Activated gamma-delta T cell (primary cell): ENCODE data around the gene SLC6A18.
"Not testable (repeated sequence)": the region's sequence is repeated elsewhere in the genome, so short reads cannot be mapped to it uniquely, and the experiment has no call there.

ENCODE experiments used
- DNase-seq: peaks from one replicate; lab custom pipeline; 2025; lab: John Stamatoyannopoulos, UW

Gene SLC6A18

DNA sequence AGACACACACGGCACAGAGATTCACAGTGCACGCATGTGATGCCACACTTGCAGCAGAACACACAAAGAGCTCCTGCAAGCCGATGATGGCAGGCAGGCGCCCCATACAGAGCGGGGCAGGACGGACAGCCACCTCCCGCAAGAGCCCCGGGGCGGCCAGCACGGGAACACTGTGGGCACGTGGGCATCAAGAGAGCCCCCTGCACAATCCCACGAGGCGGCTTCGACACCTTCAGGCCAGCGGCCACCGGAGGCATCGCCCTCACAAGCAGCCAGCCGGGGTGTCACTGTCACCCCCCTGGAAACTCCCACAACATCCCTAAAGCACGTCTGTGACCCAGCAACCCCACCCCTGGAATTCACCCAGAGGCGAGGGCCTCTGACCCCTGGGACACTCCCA lies 51.7 kb downstream of the SLC6A18 start:
- no peak for DNase-seq

DNA sequence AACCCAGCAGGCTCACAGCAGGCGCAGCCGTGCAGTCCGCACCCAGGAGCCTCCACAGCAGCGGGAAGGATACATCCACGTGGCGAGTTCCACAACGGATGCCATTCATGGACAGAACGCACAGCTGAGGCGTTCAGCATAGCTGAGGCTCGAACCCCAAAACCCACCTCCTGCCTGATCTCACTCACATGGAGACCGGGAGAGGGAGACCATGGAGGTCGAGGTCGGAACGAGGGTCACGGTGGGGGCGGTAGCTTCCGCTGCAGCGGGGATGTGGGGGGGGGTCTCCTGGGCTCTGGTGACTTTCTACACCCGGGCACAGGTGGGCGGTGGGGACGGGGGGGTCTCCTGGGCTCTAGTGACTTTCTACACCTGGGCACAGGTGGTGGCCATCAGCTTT lies 52.1 kb downstream of the SLC6A18 start:
- no peak for DNase-seq

GRCh38 chr5:1277781-1278180 lies 52.6 kb downstream of the SLC6A18 start:
- DNase-seq = no peak

- no peak for DNase-seq
These were observed 53.0 kb downstream of the SLC6A18 start for GRCh38 chr5:1278216-1278615.

GRCh38 chr5:1278656-1279442 lies 53.7 kb downstream of the SLC6A18 start:
- no peak for DNase-seq

DNA sequence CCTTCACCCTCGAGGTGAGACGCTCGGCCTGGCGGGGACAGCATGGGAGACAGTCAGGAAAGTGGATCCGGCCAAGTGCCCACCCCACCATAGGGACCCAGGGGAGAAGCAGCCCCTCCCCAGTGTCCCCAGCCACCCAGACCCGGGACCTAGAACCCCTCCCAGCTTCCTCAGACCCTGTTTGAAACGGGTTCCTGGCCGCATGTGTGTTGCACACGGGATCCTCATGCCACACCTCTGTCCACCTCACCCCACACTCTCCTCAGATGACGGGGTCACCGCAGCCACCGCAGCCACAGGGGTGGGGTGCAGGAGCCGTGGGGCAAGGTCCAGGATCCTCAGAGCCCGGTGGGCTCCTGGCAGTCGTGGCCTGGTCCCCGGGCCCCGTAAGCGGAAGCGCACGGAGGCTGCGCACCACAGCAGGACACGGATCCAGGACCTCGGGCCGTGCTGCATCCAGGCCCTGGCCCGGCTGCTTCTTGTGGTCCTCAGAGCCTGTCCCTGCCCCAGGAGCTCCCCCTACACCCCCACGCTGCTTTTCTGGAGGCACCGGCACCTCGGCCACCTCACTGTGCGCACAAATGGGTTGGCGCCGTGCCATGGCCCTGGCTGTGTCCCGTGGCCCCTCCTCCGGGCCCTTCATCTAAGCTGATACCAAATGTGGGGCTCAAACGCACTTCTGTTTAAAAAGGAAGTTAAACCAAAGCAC lies 54.4 kb downstream of the SLC6A18 start:
- no peak for DNase-seq

- DNase-seq = no peak
These were observed 55.2 kb downstream of the SLC6A18 start for GRCh38 chr5:1280177-1281037.

- no peak for DNase-seq
These were observed 56.1 kb downstream of the SLC6A18 start for GRCh38 chr5:1281038-1281882.

DNA sequence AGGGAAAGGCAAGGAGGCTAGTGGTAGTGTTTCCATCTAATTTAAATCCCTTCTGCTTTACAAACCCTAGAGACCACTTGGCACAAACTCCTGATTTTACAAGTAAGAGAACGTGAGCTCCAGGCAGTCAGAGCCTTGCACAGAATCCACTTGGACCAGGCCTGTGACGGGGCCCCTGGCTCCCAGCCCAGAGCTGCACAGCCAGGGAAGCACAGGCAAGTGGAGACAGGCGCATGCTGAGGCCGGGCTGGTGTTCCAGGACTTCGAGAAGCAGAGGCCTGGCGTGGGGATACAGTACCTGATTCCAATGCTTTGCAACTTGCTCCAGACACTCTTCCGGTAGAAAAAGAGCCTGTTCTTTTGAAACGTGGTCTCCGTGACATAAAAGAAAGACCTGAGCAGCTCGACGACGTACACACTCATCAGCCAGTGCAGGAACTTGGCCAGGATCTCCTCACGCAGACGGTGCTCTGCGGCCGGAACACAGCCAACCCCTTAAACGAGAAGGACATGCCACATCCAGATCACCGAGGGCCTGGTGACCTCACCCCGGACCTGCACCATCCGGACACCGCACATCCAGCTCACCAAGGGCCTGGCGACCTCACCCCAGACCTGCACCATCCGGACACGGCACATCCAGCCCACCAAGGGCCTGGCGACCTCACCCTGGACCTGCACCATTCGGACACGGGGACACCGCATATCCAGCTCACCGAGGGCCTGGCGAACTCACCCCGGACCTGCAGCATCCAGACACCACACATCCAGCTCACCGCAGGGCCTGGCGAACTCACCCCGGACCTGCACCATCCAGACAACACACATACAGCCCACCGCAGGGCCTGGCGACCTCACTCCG lies 57.2 kb downstream of the SLC6A18 start:
- no peak for DNase-seq

- DNase-seq = not testable (repeated sequence)
These were observed 58.0 kb downstream of the SLC6A18 start for GRCh38 chr5:1282993-1283728.

- DNase-seq = not testable (repeated sequence)
These were observed 58.5 kb downstream of the SLC6A18 start for GRCh38 chr5:1283729-1284041.

DNA sequence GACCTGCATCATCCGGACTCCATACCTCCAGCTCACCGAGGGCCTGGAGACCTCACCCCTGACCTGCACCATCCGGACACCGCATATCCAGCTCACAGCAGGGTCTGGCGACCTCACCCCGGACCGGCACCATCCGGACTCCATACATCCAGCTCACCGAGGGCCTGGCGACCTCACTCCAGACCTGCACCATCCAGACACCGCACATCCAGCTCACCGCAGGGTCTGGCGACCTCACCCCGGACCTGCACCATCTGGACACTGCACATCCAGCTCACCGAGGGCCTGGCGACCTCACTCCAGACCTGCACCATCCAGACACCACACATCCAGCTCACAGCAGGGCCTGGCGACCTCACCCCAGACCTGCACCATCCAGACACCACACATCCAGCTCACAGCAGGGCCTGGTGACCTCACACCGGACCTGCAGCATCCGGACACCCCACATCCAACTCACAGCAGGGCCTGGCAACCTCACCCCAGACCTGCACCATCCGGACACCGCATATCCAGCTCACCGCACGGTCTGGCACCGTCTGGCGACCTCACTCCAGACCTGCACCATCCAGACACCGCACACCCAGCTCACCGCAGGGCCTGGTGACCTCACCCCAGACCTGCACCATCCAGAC lies 59.3 kb downstream of the SLC6A18 start:
- not testable (repeated sequence) for DNase-seq

DNA sequence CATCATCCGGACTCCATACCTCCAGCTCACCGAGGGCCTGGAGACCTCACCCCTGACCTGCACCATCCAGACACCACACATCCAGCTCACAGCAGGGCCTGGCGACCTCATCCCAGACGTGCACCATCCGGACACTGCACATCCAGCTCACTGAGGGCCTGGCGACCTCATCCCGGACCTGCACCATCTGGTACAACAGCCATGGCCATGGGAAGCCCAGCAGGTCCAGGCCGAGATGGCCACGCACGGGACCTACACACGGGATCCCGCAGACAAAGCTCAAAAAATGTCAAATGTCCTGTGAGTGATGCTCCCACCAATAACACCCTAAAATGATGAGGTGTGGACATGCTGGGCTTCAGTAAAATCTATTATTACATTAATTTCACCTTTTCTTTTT lies 60.0 kb downstream of the SLC6A18 start:
- DNase-seq = no peak

GRCh38 chr5:1285883-1286291 lies 60.7 kb downstream of the SLC6A18 start:
- DNase-seq = no peak

DNA sequence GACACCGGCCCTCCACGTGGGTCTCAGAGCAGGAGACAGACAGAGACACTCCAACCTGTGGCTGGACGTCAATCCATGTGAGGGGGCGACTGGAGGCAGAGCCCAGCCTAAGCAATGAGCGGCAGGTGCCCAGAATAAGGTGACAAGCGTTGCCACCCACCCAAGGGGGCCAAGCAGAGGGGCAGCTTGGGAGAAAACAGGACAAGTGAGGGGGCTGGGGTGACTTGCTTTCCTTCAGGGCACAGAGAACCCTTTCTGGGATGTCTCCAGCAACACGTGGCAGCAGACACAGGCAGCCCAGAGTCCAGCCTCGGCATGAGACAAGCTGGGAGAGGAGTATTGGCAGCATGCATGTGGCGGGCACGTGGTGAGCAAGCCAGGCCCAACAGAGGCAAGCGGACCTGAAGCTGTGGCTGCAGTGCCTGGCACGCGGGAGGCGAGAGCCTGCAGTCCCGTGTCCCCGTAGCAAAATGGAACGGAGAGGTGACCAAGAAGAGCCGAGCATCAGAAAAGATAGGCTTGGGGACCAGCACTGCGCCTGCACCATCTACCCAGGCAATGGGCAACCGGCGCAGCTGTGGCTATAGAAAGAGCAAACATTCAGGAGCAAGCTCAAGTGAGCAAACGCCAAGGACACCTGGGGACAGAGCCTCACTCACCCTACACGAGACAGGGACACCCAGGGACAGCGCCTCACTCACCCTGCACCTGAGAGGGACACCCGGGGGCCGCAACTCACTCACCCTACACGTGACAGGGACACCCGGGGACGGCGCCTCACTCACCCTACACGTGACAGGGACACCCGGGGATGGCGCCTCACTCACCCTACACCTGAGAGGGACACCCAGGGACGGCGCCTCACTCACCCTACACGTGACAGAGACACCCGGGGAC lies 63.5 kb downstream of the SLC6A18 start:
- DNase-seq = no peak

- DNase-seq = not testable (repeated sequence)
These were observed 64.4 kb downstream of the SLC6A18 start for GRCh38 chr5:1289559-1289958.

GRCh38 chr5:1290956-1291355 lies 65.8 kb downstream of the SLC6A18 start:
- not testable (repeated sequence) for DNase-seq

DNA sequence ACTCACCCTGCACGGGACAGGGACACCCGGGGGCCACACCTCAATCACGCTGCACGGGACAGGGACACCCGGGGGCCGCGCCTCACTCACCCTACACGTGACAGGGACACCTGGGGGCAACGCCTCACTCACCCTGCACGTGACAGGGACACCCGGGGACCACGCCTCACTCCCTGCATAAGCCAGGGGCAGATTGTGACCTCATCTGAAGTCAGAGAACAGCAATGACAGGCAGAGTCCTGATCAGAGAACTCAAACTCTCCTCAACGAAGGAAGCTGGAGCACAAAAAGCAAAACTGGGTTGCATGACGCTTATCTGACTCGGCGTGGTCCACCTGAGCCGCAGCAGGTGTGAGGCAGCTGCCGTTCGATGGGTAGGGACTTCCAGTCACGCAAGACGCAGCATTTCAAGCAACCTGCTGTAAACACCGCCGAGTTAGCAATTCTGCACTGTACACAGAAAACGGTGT lies 66.5 kb downstream of the SLC6A18 start:
- no peak for DNase-seq
